HG03025 (cell line): ENCODE results near the gene ZFHX3.

Experiments
- ATAC-seq: cut with Tn5 transposase; IDR thresholded peaks from one replicate; pipeline ENCODE4 v1.9.1; 2021; ENCODE audit warnings: mild to moderate bottlenecking, moderate library complexity; ENCODE audit not compliant: unreplicated experiment, low FRiP score

The ZFHX3 gene

GRCh38 chr16:72958522-72959076, 89.3 kb downstream of the ZFHX3 start:
- ATAC-seq: no peak

- ATAC-seq: no peak
Observed at GRCh38 chr16:72957303-72958277, 90.3 kb downstream of the ZFHX3 start.

DNA sequence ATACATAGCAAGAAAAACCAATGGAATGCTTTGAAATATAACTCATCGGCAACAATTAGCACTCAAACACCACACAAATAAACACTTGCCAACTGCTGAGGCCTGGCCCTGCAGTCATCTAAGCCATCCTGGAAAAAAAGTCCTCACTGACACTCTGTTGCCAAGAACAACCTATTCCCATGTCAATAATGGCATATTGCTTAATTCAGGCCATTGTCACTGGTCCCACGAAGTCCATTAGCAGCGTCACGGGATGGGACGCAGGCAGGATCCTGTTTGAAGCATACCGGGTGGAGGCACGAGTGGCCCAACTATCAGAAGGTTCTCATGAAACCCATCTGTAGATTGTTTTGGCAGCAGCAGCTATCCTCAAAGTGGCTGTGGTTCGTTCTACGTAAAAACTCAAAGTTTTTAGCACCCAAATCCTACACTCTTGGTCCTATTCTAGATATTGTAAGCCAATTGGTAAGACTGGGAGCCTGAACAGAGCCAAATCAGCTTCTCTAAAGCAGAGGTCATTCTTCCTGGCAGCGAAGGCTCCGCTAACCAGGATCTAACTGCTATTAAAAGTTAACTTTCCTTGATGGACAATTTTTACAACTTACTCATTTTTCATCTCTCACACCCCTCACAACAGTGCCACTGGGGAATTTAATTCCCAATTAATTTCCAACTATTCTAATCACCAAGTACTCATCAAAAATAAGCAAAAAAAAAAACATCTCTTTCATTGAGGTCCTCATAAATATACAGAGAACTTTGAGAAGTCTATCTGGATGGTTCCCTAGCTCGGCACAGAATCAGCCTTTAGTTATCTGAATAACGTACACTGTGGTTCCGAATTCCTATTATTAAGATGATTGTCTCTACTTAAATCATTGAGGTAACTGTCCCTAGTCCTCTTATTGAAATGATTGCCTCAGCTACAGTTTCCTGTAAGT, 91.5 kb downstream of the ZFHX3 start:
- ATAC-seq: no peak

- ATAC-seq: no peak
Observed at GRCh38 chr16:72952811-72953271, 95.1 kb downstream of the ZFHX3 start.

GRCh38 chr16:72952404-72952803, 95.5 kb downstream of the ZFHX3 start:
- ATAC-seq: no peak

- no peak for ATAC-seq
Observed at GRCh38 chr16:72951916-72952315, 96.0 kb downstream of the ZFHX3 start.

DNA sequence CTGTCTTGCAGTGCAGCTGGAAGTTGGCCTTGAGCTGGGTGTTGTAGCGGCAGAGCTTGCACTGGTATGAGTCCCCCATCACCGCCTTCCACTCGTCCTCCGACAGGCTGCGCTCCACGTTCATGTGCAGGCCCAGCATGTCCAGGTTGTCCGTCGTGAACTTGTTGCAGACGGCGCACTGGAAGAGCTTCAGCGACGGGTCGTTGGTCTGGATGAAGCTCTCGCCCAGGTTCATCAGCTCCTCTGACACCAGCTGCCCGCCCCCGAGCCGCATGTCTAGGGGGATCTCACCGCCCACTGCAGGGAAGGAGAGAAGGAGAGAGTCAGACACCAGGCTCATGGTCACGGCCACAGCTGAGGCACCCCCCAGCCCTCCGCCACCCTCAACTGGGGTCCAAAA, 97.3 kb downstream of the ZFHX3 start:
- no peak for ATAC-seq

DNA sequence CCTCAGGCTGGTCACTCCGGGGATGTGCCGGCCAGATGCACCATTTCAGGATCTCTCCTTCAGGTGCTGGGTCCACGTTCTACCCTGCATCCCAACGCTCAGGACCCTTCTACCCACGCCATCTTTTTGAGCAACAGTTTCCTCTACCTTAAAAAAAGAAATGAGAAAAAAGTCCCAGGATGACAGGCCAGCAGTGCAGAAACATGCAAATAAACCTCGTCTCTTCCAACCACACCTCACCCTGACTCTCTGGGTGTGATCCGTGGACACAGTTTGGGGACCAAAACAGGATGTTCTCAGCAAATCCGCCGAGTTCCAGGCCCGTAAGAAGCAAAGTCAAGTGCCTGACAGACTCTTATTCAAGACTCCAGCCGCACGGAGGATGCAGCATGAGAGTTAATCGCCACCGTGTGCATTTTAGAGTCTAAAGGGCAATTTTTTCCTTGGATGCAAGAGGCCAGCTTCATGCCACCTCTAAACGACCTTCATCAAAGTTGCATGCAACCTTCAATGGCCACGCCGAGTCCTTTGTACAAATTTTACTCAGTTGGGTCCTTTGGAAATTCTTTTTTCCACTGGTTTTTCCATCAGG, 99.6 kb downstream of the ZFHX3 start:
- ATAC-seq: no peak

- ATAC-seq: no peak
Observed at GRCh38 chr16:72947379-72948237, 100.3 kb downstream of the ZFHX3 start.

DNA sequence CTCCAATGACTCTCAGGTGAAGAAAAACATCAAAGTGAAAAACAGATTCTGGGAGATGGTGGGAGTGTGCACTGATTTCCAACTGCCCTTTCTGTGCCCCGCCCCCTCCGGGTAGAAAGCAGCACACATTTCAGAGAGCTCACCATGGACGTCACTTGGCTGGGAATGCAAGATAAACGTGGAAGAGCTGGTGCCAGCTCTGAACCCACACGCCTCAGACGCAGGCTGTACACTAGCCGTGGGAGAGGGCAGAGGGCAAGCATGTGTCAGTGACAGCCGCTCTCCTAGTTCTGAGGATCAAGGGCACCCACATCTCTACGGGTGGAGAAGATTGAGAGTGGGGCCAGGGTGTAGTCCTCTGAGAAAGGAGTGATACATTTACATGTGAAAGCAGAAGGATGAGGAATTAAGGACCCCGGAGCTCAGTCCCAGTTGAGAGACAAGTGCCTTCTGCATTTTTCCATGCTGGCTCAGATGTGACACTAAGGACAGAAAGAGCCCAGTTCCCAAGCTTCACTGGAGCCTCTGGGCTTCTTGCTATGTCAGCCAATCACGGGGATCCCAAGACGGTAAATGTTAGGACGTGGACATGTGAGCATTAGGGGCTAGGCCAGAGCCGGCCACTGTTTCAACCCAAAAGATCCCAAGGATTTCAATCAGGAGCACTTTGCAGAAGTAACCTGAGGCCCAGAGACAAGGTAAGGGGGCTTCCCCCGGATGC, 101.3 kb downstream of the ZFHX3 start:
- ATAC-seq: no peak

DNA sequence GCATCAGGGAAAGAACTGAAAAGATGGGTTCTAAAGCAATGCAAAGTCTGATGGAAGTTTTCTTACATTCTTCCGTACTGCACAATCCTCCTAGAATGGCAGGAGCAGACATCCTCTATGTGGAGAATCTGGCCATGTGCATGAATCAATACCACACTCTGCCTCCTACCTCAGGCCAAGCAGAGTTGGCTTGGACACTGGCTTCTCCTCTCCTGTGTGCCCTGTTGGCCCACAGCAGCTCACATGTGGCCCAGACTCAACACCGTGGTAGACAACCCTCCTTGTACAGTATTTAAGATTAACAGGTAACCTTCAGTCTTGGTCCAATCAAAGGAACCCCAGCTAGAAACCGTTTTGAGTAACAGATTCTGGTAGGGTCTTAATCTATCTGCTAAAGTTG, 101.9 kb downstream of the ZFHX3 start:
- ATAC-seq: no peak

GRCh38 chr16:72945611-72946010, 102.3 kb downstream of the ZFHX3 start:
- no peak for ATAC-seq

DNA sequence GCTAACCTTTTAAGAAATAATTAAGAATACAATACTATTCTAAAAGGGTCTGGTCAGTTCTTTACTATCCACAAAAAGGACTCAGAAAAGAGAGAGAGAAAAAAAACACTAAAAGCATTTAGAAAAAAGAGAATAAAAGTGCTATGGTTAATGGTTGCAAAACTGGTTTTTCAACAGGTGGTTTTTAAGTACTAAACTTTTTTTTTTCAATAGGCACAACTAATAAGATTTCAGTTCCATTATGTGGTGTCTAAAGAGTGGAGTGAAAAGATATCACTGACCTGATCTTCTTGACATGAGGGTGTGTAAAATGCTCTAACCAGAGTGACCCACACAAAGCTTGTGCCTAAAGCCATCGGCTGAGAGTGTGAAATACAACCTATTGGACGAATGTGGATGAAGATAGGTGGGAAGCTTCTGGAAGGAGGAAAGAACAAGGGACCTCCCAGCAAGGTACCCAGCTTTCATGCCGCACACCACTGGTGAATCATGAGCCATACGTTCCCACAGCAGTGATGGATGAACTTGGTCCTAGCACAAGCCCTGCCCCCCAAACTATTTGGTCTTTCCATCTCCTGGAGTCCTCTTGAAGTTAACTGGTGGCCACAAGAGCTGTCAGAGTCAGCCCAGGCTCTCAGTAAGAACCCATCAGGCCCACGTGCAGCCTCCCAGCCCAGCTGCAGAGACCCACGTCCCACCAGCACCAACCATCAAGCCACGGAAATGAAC, 103.0 kb downstream of the ZFHX3 start:
- ATAC-seq: no peak

DNA sequence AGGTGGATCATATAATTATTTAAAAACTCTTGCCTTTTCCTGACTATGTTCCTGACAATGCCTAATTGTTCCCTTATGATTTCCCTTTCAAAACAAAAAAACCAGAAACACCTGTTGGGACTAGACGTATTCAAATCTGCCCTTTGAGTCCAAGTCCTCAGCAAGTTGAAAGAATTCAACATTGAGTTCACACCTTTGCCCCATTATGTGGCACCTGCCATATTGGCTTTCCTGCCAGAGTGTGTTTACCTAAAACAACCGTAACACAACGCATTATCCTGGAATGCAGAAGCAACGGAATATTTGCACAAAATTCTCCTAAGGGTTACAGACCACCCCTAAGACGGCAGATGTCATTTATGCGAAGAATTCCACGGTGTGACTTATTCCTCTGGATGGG, 105.9 kb downstream of the ZFHX3 start:
- no peak for ATAC-seq

GRCh38 chr16:72940886-72941285, 107.0 kb downstream of the ZFHX3 start:
- no peak for ATAC-seq

DNA sequence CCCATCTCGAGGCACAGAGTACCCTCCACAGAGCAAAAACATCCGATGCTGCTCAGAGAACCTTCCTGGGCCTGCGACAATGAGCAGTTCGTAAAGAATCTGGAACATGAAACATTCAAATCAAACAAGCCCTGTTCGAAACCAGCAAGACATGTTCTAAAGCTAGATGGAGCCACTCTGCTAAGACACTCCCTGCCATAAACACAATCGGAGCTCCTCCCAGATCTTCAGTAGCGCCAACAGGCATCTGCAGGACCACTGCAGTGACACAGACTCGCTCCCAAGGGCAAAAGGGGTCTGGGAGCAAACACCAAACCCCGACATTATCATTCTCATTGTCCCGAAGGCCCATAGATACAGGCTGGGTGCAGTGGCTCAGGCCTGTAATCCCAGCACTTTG, 108.7 kb downstream of the ZFHX3 start:
- ATAC-seq: no peak

GRCh38 chr16:72938795-72939164, 109.1 kb downstream of the ZFHX3 start:
- ATAC-seq: no peak
